WTC11 (cell line): ENCODE results near the gene ZNF322. TPM values are rescaled to one million over a fixed set of nuclear protein-coding genes. Genes with fewer than 3 reads are reported as not detected.

Source experiments
- ATAC-seq: fragments of 200-7000 bp; cut with Tn5 transposase; 2 replicates; pipeline ENCODE4 v1.10.0; 2021; ENCODE audit warnings: mild to moderate bottlenecking, moderate library complexity
- CTCF ChIA-PET: fragments of 300-600 bp; sonication (Branson Sonifier 250); formaldehyde crosslinking; loops from one replicate; lab custom pipeline; 2021; ENCODE audit warnings: antibody characterized with exemption; lab: Charles Lee
- POLR2A ChIA-PET: fragments of 350-600 bp; sonication (Branson Sonifier 250); formaldehyde crosslinking; loops from one replicate; lab custom pipeline; 2021; ENCODE audit warnings: antibody characterized with exemption; lab: Charles Lee
- DNase-seq: peaks from one replicate; pipeline ENCODE4 v3.0.0; 2021; ENCODE audit warnings: low spot score
- H3K27ac Mint-ChIP-seq: 2 replicates; pipeline ENCODE4 v1.8.0; 2021; ENCODE audit warnings: mixed read lengths
- H3K27me3 Mint-ChIP-seq: 2 replicates; pipeline ENCODE4 v1.8.0; 2021; ENCODE audit warnings: low read depth, mild to moderate bottlenecking, moderate library complexity, mixed read lengths
- H3K36me3 Mint-ChIP-seq: 2 replicates; pipeline ENCODE4 v1.8.0; 2021; ENCODE audit warnings: mixed read lengths
- H3K4me1 Mint-ChIP-seq: 2 replicates; pipeline ENCODE4 v1.8.0; 2022; ENCODE audit warnings: mixed read lengths
- H3K4me3 Mint-ChIP-seq: 2 replicates; pipeline ENCODE4 v1.8.0; 2021; ENCODE audit warnings: mild to moderate bottlenecking, moderate library complexity, mixed read lengths
- H3K9me3 Mint-ChIP-seq: 2 replicates; pipeline ENCODE4 v1.8.0; 2021; ENCODE audit warnings: mixed read lengths
- ATF1 ChIP-seq: sonication (generic); formaldehyde crosslinking; IDR thresholded peaks from 2 replicates; pipeline ENCODE4 v1.8.1; 2023; ENCODE audit warnings: mild to moderate bottlenecking, moderate library complexity, missing genetic modification reagents
- ATF2 ChIP-seq: sonication (generic); formaldehyde crosslinking; IDR thresholded peaks from 2 replicates; pipeline ENCODE4 v1.8.1; 2022; ENCODE audit warnings: low read depth, missing genetic modification reagents, borderline replicate concordance
- EMX1 ChIP-seq: fragments of 250-450 bp; sonication (Bioruptor Pico); IDR thresholded peaks from 2 replicates; pipeline ENCODE4 v1.8.0; 2021; ENCODE audit warnings: mild to moderate bottlenecking
- ESRRA ChIP-seq: sonication (generic); formaldehyde crosslinking; IDR thresholded peaks from 2 replicates; pipeline ENCODE4 v1.8.1; 2022; ENCODE audit warnings: mild to moderate bottlenecking, missing genetic modification reagents, borderline replicate concordance
- GTF2I ChIP-seq: fragments of 250-450 bp; sonication (Bioruptor Pico); conservative IDR thresholded peaks from 2 replicates; pipeline ENCODE4 v1.4.0; 2021; ENCODE audit warnings: mild to moderate bottlenecking
- IRF2 ChIP-seq: sonication (generic); formaldehyde crosslinking; IDR thresholded peaks from 2 replicates; pipeline ENCODE4 v1.8.0; 2022; ENCODE audit warnings: low read depth, missing genetic modification reagents, borderline replicate concordance
- MLX ChIP-seq: sonication (generic); formaldehyde crosslinking; IDR thresholded peaks from 2 replicates; pipeline ENCODE4 v1.8.1; 2023; ENCODE audit warnings: mild to moderate bottlenecking, missing genetic modification reagents, moderate library complexity
- MXD4 ChIP-seq: fragments of 250-450 bp; sonication (Bioruptor Pico); IDR thresholded peaks from 2 replicates; pipeline ENCODE4 v1.8.0; 2021; ENCODE audit warnings: mild to moderate bottlenecking, moderate library complexity, borderline replicate concordance
- NFE2L1 ChIP-seq: sonication (generic); formaldehyde crosslinking; IDR thresholded peaks from 2 replicates; pipeline ENCODE4 v1.8.1; 2023; ENCODE audit warnings: missing genetic modification reagents
- PREB ChIP-seq: sonication (generic); formaldehyde crosslinking; IDR thresholded peaks from 2 replicates; pipeline ENCODE4 v1.8.1; 2022; ENCODE audit warnings: mild to moderate bottlenecking, missing genetic modification reagents, moderate library complexity, borderline replicate concordance
- ZBTB21 ChIP-seq: sonication (generic); formaldehyde crosslinking; IDR thresholded peaks from 2 replicates; pipeline ENCODE4 v1.8.1; 2023; ENCODE audit warnings: mild to moderate bottlenecking, missing genetic modification reagents, borderline replicate concordance
- ZBTB43 ChIP-seq: sonication (generic); formaldehyde crosslinking; IDR thresholded peaks from 2 replicates; pipeline ENCODE4 v1.8.1; 2023; ENCODE audit warnings: mild to moderate bottlenecking, missing genetic modification reagents
- ZNF121 ChIP-seq: sonication (generic); formaldehyde crosslinking; IDR thresholded peaks from 2 replicates; pipeline ENCODE4 v1.8.0; 2023; ENCODE audit warnings: missing genetic modification reagents
- ZNF219 ChIP-seq: sonication (generic); formaldehyde crosslinking; IDR thresholded peaks from 2 replicates; pipeline ENCODE4 v1.8.0; 2023; ENCODE audit warnings: missing genetic modification reagents, mild to moderate bottlenecking, borderline replicate concordance
- ZNF232 ChIP-seq: sonication (generic); formaldehyde crosslinking; IDR thresholded peaks from 2 replicates; pipeline ENCODE4 v1.8.0; 2022; ENCODE audit warnings: mild to moderate bottlenecking, missing genetic modification reagents
- ZNF263 ChIP-seq: sonication (generic); formaldehyde crosslinking; IDR thresholded peaks from 2 replicates; pipeline ENCODE4 v1.8.1; 2022; ENCODE audit warnings: low read depth, mild to moderate bottlenecking, moderate library complexity, missing genetic modification reagents
- ZNF396 ChIP-seq: fragments of 250-450 bp; sonication (Bioruptor Pico); IDR thresholded peaks from 2 replicates; pipeline ENCODE4 v1.8.0; 2021; ENCODE audit warnings: mild to moderate bottlenecking, moderate library complexity, borderline replicate concordance
- ZNF416 ChIP-seq: fragments of 250-450 bp; sonication (Bioruptor Pico); IDR thresholded peaks from 2 replicates; pipeline ENCODE4 v1.9.0; 2021; ENCODE audit warnings: mild to moderate bottlenecking, inconsistent platforms
- ZNF423 ChIP-seq: fragments of 250-450 bp; sonication (Bioruptor Pico); IDR thresholded peaks from 2 replicates; pipeline ENCODE4 v2.1.2; 2022; ENCODE audit warnings: mild to moderate bottlenecking, moderate library complexity
- ZNF425 ChIP-seq: fragments of 250-450 bp; sonication (Bioruptor Pico); conservative IDR thresholded peaks from 2 replicates; pipeline ENCODE4 v1.9.0; 2021; ENCODE audit warnings: mild to moderate bottlenecking
- ZNF512 ChIP-seq: sonication (generic); formaldehyde crosslinking; IDR thresholded peaks from 2 replicates; pipeline ENCODE4 v1.8.1; 2022; ENCODE audit warnings: missing genetic modification reagents, borderline replicate concordance
- ZNF671 ChIP-seq: fragments of 250-450 bp; sonication (Bioruptor Pico); IDR thresholded peaks from 2 replicates; pipeline ENCODE4 v1.8.0; 2021; ENCODE audit warnings: mild to moderate bottlenecking
- total RNA-seq: library from RNA; stranded (reverse); gene quantifications from 3 replicates; pipeline ENCODE4 v1.2.3, GENCODE V29; 2021

ZNF322 gene
- total RNA-seq, 1 experiment from 2014 or later = 42.9 TPM

GRCh38 chr6:26660000-26660361 lies 435 bp upstream of the ZNF322 start (continued):
- no peak for TF ChIP-seq ATF2 (CRISPR knock-in tag)
- no peak for TF ChIP-seq ESRRA
- no peak for TF ChIP-seq ZNF219 (CRISPR knock-in tag)
- TF ChIP-seq ZNF396 (CRISPR knock-in tag) = no peak
- no peak for TF ChIP-seq PREB
- TF ChIP-seq, all 79 proteins: peak for 0

- Mint-ChIP-seq H3K36me3 (peaks cover 28% of the 10 kb centered on the region), H3K9me3 (no peaks in the 10 kb centered on the region), H3K27ac (peak overlapping the region; percentile 54; the same call in 1 of the 2 replicates), H3K27me3 (peaks cover 17% of the 10 kb centered on the region), H3K4me1 (peaks cover 10% of the 10 kb centered on the region), H3K4me3 (no peak overlapping the region)
- ATAC-seq (no peak), DNase-seq (no peak)
- TF ChIP-seq ZBTB43 (no peak), NFE2L1 (no peak)
- ChIA-PET CTCF (interaction anchor here (0.6 kb wide), 1 partner anchor 11 kb away, joined by 4 read pairs; no protein-coding TSS in a partner anchor), POLR2A (interaction anchor here (0.7 kb wide), 1 partner anchor 364 kb away, joined by 4 read pairs; no protein-coding TSS in a partner anchor)
These were observed 2.3 kb downstream of the ZNF322 start for GRCh38 chr6:26657256-26657655.

GRCh38 chr6:26653007-26653406 lies 6.5 kb downstream of the ZNF322 start:
- POLR2A ChIA-PET = no interaction called here
- CTCF ChIA-PET = no interaction called here
- ATAC-seq (no peak), DNase-seq (no peak)
- Mint-ChIP-seq H3K27ac (no peak overlapping the region), H3K9me3 (peaks cover 17% of the 10 kb centered on the region), H3K36me3 (peaks cover 55% of the 10 kb centered on the region), H3K27me3 (no peaks in the 10 kb centered on the region), H3K4me3 (no peak overlapping the region), H3K4me1 (peaks cover 2% of the 10 kb centered on the region)
- TF ChIP-seq ZBTB43 (no peak), ZNF232 (CRISPR knock-in tag) (no peak), ZNF671 (CRISPR knock-in tag) (no peak), ZNF423 (CRISPR knock-in tag) (no peak), ZNF263 (CRISPR knock-in tag) (no peak), ZNF121 (CRISPR knock-in tag) (no peak), MXD4 (no peak), ZNF512 (CRISPR knock-in tag) (no peak), GTF2I (CRISPR knock-in tag) (no peak), ZBTB21 (CRISPR knock-in tag) (no peak), ZNF425 (CRISPR knock-in tag) (no peak), ZNF416 (CRISPR knock-in tag) (no peak), IRF2 (CRISPR knock-in tag) (no peak), MLX (CRISPR knock-in tag) (no peak), ATF2 (CRISPR knock-in tag) (no peak), ATF1 (CRISPR knock-in tag) (no peak), EMX1 (CRISPR knock-in tag) (no peak)
